HepG2 (cell line): ENCODE measurements around the gene LYRM4. TPM values are rescaled to one million over a fixed set of nuclear protein-coding genes. Genes with fewer than 3 reads are reported as not detected.

Experiments used
- CAMTA2 ChIP-seq: sonication (generic); formaldehyde crosslinking; IDR thresholded peaks from 2 replicates; pipeline ENCODE4 v1.4.0; 2020; ENCODE audit warnings: mild to moderate bottlenecking, missing genetic modification reagents, borderline replicate concordance
- PITX1 ChIP-seq: sonication (generic); formaldehyde crosslinking; IDR thresholded peaks from 2 replicates; pipeline ENCODE4 v1.5.1; 2020; ENCODE audit warnings: mild to moderate bottlenecking, missing genetic modification reagents
- RXRA ChIP-seq: sonication (generic); formaldehyde crosslinking; IDR thresholded peaks from 2 replicates; pipeline ENCODE4 v1.5.1; 2020; ENCODE audit warnings: missing genetic modification reagents
- ZC3H13 ChIP-seq: sonication (generic); formaldehyde crosslinking; IDR thresholded peaks from 2 replicates; pipeline ENCODE4 v1.8.1; 2023; ENCODE audit warnings: mild to moderate bottlenecking, missing genetic modification reagents, moderate library complexity
- ZNF501 ChIP-seq: sonication (generic); formaldehyde crosslinking; IDR thresholded peaks from 2 replicates; pipeline ENCODE4 v1.5.1; 2020; ENCODE audit warnings: mild to moderate bottlenecking, moderate library complexity, missing genetic modification reagents
- ZNF577 ChIP-seq: sonication (generic); formaldehyde crosslinking; IDR thresholded peaks from 2 replicates; pipeline ENCODE4 v1.4.0; 2020; ENCODE audit warnings: mild to moderate bottlenecking, low read depth, missing genetic modification reagents, borderline replicate concordance
- ZSCAN12 ChIP-seq: sonication (generic); formaldehyde crosslinking; IDR thresholded peaks from 2 replicates; pipeline ENCODE4 v1.9.0; 2021; ENCODE audit warnings: mild to moderate bottlenecking, missing genetic modification reagents
- polyA plus RNA-seq, 8 experiments: library from polyadenylated mRNA; depleted of rRNA in 3 of 8; stranded (reverse) in 7 of 8; unstranded in 1 of 8; fragments of >200 nt; fragmentation: Illumina TruSeq in 4 of 8; extraction: Trizol in 4 of 8; gene quantifications; 2 replicates each; pipeline versions ENCODE4 v1.2.1 to v1.2.3, GENCODE V29; 2011 to 2016; ENCODE audit warnings: low read depth in 4 of 8, missing spikeins in 1 of 8, mixed read lengths in 1 of 8; ENCODE audit not compliant: insufficient read depth in 1 of 8
- total RNA-seq, 5 experiments: library from RNA; depleted of rRNA; stranded (reverse); fragments of >200 nt; fragmentation: Illumina TruSeq; extraction: Trizol; gene quantifications; 2 replicates each; pipeline ENCODE4 v1.2.3, GENCODE V29; 2016; ENCODE audit warnings: low read depth in 1 of 5
- TF ChIP-seq, protein P1 (sequence below): sonication (generic); formaldehyde crosslinking; IDR thresholded peaks from 2 replicates; pipeline ENCODE4 v1.5.0; 2020; ENCODE audit warnings: mild to moderate bottlenecking, missing genetic modification reagents
- TF ChIP-seq, protein P2 (sequence below): sonication (generic); formaldehyde crosslinking; IDR thresholded peaks from 2 replicates; pipeline ENCODE4 v1.5.0; 2020; ENCODE audit warnings: missing genetic modification reagents
- TF ChIP-seq, protein P3 (sequence below): sonication (generic); formaldehyde crosslinking; IDR thresholded peaks from 2 replicates; pipeline ENCODE4 v1.8.0; 2022; ENCODE audit warnings: missing genetic modification reagents, mild to moderate bottlenecking, inconsistent platforms, borderline replicate concordance
- TF ChIP-seq, protein P4 (sequence below): IDR thresholded peaks from 2 replicates; pipeline ENCODE4 v1.6.1; 2016; ENCODE audit warnings: low read depth, borderline replicate concordance

LYRM4 gene
- total and polyA plus RNA-seq, 2 of the 13 experiments (the other 11 are each of a cell fraction or from before 2014, with no cell fraction given): 64.6 to 67.5 TPM

DNA sequence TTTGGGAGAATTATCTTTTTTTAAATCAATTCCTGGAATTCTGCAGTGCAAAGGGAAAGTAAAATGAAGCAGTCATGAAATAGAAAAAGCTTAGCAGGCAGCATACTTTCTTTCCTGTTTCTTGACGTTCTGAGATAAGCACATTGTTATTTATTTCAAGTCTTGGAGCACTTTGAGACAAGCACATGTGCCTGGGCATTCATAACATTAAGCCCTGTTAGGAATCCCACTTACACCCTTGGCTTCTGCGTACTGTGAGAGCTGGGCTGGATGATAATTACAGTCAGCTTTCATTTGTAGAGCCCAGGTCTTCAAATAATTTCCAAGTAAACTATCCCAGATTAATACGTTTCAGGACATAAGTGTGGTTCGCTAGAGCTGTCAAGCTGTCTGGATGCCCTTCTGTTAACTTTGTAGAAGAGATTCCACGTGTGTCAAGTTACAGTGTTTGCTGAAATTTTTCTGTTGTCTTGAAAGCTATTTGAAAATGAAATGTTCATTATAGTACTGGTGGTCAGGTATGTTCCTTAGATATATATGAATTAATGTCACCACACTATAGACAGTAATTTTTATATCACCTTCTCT is 9.4 kb upstream of the LYRM4 start (continued):
- TF ChIP-seq, protein P1, sequence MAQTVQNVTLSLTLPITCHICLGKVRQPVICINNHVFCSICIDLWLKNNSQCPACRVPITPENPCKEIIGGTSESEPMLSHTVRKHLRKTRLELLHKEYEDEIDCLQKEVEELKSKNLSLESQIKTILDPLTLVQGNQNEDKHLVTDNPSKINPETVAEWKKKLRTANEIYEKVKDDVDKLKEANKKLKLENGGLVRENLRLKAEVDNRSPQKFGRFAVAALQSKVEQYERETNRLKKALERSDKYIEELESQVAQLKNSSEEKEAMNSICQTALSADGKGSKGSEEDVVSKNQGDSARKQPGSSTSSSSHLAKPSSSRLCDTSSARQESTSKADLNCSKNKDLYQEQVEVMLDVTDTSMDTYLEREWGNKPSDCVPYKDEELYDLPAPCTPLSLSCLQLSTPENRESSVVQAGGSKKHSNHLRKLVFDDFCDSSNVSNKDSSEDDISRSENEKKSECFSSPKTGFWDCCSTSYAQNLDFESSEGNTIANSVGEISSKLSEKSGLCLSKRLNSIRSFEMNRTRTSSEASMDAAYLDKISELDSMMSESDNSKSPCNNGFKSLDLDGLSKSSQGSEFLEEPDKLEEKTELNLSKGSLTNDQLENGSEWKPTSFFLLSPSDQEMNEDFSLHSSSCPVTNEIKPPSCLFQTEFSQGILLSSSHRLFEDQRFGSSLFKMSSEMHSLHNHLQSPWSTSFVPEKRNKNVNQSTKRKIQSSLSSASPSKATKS (CRISPR knock-in tag): no peak
- TF ChIP-seq ZC3H13 (CRISPR knock-in tag) (no peak), PITX1 (CRISPR knock-in tag) (no peak), ZNF577 (CRISPR knock-in tag) (no peak), ZSCAN12 (no peak), RXRA (CRISPR knock-in tag) (no peak), CAMTA2 (CRISPR knock-in tag) (no peak), ZNF501 (CRISPR knock-in tag) (no peak)
- TF ChIP-seq, protein P2, sequence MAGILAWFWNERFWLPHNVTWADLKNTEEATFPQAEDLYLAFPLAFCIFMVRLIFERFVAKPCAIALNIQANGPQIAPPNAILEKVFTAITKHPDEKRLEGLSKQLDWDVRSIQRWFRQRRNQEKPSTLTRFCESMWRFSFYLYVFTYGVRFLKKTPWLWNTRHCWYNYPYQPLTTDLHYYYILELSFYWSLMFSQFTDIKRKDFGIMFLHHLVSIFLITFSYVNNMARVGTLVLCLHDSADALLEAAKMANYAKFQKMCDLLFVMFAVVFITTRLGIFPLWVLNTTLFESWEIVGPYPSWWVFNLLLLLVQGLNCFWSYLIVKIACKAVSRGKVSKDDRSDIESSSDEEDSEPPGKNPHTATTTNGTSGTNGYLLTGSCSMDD: no peak
- TF ChIP-seq, protein P3, sequence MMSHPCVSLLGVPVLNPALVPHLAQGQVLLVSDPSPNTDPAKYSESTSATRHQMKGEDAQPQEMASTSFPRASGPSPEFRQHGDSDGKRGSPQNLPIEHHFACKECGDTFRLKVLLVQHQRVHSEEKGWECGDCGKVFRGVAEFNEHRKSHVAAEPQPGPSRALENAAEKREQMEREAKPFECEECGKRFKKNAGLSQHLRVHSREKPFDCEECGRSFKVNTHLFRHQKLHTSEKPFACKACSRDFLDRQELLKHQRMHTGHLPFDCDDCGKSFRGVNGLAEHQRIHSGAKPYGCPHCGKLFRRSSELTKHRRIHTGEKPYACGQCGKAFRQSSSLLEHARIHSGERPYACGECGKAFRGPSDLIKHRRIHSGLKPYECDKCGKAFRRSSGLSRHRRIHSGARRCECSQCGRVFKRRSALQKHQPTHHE: no peak
- TF ChIP-seq, protein P4, sequence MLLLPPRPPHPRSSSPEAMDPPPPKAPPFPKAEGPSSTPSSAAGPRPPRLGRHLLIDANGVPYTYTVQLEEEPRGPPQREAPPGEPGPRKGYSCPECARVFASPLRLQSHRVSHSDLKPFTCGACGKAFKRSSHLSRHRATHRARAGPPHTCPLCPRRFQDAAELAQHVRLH: no peak
- TF ChIP-seq, all 625 proteins: peak for 0
